Measurements from ENCODE around the gene FOCAD. TPM values are rescaled to one million over a fixed set of nuclear protein-coding genes. Genes with fewer than 3 reads are reported as not detected.

The FOCAD gene
- total and polyA plus RNA-seq, 10 of the 15 experiments (the other 5 are each of a cell fraction or from before 2014, with no cell fraction given): 13.7 to 93.0 (median 41.8) TPM

DNA sequence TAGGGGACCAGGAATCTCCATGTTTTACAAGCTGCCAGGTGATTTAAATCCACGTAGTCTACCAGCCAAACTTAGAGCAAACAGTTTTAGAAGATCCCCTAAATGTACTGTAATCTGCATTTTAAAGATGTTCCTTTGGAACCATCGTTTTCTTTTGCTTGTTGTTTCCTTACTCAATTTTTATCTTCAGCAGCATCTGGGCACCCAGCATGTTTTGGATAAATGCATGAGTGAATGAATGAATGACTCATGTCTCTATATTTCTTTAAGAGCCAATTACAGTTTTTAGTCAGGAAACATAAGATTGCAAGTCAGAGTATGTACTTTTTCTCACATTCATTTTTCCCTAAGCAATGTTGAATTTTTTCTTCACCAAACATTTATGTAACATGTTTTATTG, 224.4 kb downstream of the FOCAD start:
- no peak for FAIRE-seq
- TF ChIP-seq, protein P1, sequence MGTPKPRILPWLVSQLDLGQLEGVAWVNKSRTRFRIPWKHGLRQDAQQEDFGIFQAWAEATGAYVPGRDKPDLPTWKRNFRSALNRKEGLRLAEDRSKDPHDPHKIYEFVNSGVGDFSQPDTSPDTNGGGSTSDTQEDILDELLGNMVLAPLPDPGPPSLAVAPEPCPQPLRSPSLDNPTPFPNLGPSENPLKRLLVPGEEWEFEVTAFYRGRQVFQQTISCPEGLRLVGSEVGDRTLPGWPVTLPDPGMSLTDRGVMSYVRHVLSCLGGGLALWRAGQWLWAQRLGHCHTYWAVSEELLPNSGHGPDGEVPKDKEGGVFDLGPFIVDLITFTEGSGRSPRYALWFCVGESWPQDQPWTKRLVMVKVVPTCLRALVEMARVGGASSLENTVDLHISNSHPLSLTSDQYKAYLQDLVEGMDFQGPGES (IDR thresholded peaks at IDR 0.05): no peak
- TF ChIP-seq POLR2A (IDR thresholded peaks at IDR 0.05; ENCODE audit: low read depth, low read length): no peak
- no peak for TF ChIP-seq RAD51 (IDR thresholded peaks at IDR 0.05)
- TF ChIP-seq SUZ12 (IDR thresholded peaks at IDR 0.05; ENCODE audit: unreplicated experiment): no peak
- no peak for TF ChIP-seq BRCA1 (IDR thresholded peaks at IDR 0.05; ENCODE audit: low read depth, low read length)
- no peak for TF ChIP-seq SKIL (IDR thresholded peaks at IDR 0.05; ENCODE audit: low read depth, poor library complexity, severe bottlenecking)
- TF ChIP-seq ZNF207 (IDR thresholded peaks at IDR 0.05; ENCODE audit: borderline replicate concordance): no peak
- no peak for TF ChIP-seq SPI1 (IDR thresholded peaks at IDR 0.05; ENCODE audit: borderline replicate concordance, insufficient read depth, low read depth, low read length)
- no peak for TF ChIP-seq MTA3 (IDR thresholded peaks at IDR 0.05; ENCODE audit: borderline replicate concordance, low read length)
- no peak for TF ChIP-seq MYC (IDR thresholded peaks at IDR 0.05; ENCODE audit: insufficient read depth, insufficient read length, insufficient replicate concordance, low read length, severe bottlenecking)
- TF ChIP-seq ETV6 (conservative IDR thresholded peaks at IDR 0.05 in 1 of 2, IDR thresholded peaks at IDR 0.05 in 1 of 2; ENCODE audit: borderline replicate concordance in 1 of 2, low read depth in 1 of 2): no peak
- no peak for TF ChIP-seq FOS (IDR thresholded peaks at IDR 0.05; ENCODE audit: borderline replicate concordance, extremely low read depth, insufficient read length)
- TF ChIP-seq MAX (IDR thresholded peaks at IDR 0.05; ENCODE audit: low read depth, low read length): no peak
- TF ChIP-seq GABPA (IDR thresholded peaks at IDR 0.05; ENCODE audit: low read depth): no peak
- TF ChIP-seq, protein P2, sequence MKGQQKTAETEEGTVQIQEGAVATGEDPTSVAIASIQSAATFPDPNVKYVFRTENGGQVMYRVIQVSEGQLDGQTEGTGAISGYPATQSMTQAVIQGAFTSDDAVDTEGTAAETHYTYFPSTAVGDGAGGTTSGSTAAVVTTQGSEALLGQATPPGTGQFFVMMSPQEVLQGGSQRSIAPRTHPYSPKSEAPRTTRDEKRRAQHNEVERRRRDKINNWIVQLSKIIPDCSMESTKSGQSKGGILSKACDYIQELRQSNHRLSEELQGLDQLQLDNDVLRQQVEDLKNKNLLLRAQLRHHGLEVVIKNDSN (IDR thresholded peaks at IDR 0.05; ENCODE audit: borderline replicate concordance, extremely low read length, insufficient read depth, low read depth, low read length): no peak
- TF ChIP-seq ESRRA (IDR thresholded peaks at IDR 0.05; ENCODE audit: low read length): no peak
- intact Hi-C loops (cut with micrococcal nuclease; ENCODE audit: unreplicated experiment): no loop called here

More for the DNA sequence above, 224.4 kb downstream of the FOCAD start:
- Histone ChIP-seq H3K9ac (ENCODE audit: control insufficient read depth, insufficient read depth, low read length) (no peak overlapping the region), H3K4me3 (no peak overlapping the region), H3K4me1 (ENCODE audit: control insufficient read depth, insufficient read depth, low read length) (no peaks in the 10 kb centered on the region), H3K4me2 (ENCODE audit: control insufficient read depth, insufficient read depth) (no peak overlapping the region), H3K9me3 (replicated peaks; ENCODE audit: control insufficient read depth, insufficient read depth, low read length) (no peaks in the 10 kb centered on the region), H3K36me3 (ENCODE audit: control insufficient read depth in 2 of 2, insufficient read depth in 2 of 2, low read length in 1 of 2) (peaks cover 0 to 3% of the 10 kb centered on the region in 2 experiments; a peak in 1 of 4 replicates), H3K27ac (ENCODE audit: control insufficient read depth, insufficient read depth) (no peak overlapping the region), H3K27me3 (replicated peaks in 1 of 2; ENCODE audit: control insufficient read depth in 2 of 2, insufficient read depth in 2 of 2, low read length in 1 of 2) (no peaks in the 10 kb centered on the region), H4K20me1 (ENCODE audit: control insufficient read depth, insufficient read depth) (no peaks in the 10 kb centered on the region), H3K79me2 (ENCODE audit: control insufficient read depth, insufficient read depth, low read length) (no peaks in the 10 kb centered on the region), H2AFZ (ENCODE audit: control insufficient read depth, low read depth, low read length) (no peak overlapping the region)
- DNase-seq (ENCODE audit: low read depth, low spot score) (no peak), ATAC-seq (no peak)
- no TSS peak for BruUV-seq (replicated peaks)
- ChIA-PET RAD21 (ENCODE audit: unreplicated experiment) (no interaction called here), POLR2A (interaction anchor here (0.9 kb wide), 1 partner anchor 9 kb away, joined by 3 read pairs; no protein-coding TSS in a partner anchor), CTCF (interaction anchor here (1.0 to 2.9 kb wide), 5 partner anchors 9 to 202 kb away, joined by 3 to 20 read pairs (median 6); no protein-coding TSS in a partner anchor), SMC1A (ENCODE audit: uncharacterized antibody, unreplicated experiment) (interaction anchor here (0.7 to 1.9 kb wide), 5 partner anchors 9 to 880 kb away, joined by 3 to 9 read pairs (median 5); no protein-coding TSS in a partner anchor)
- 53% methylated on average over 2 of the region's 2 CpGs for WGBS (ENCODE audit: insufficient coverage, insufficient replicate concordance, low lambda C conversion rate, missing lambda C conversion rate)
- in situ Hi-C loops (cut with MboI): no loop called here
